Fibroblast of the aortic adventitia (primary cell): ENCODE results near the gene SPIN2B. TPM values are rescaled to one million over a fixed set of nuclear protein-coding genes. Genes with fewer than 3 reads are reported as not detected.
"Not testable (repeated sequence)": the region's sequence is repeated elsewhere in the genome, so short reads cannot be mapped to it uniquely, and the experiment has no call there.

Experiments used
- DNase-seq: peaks from one replicate; pipeline ENCODE4 v3.0.0-alpha.2; 2010; ENCODE audit warnings: low read depth
- H3K4me3 ChIP-seq: 2 replicates; pipeline ENCODE4 v1.5.1; 2011; ENCODE audit warnings: low read depth, mild to moderate bottlenecking, control low read depth, low read length, moderate library complexity
- CTCF ChIP-seq: IDR thresholded peaks from 2 replicates; pipeline ENCODE4 v1.5.1; 2011; ENCODE audit warnings: mild to moderate bottlenecking, low read length, control low read depth, inconsistent platforms; ENCODE audit not compliant: insufficient read depth
- total RNA-seq: library from RNA; depleted of rRNA; stranded (reverse); fragments of >200 nt; gene quantifications from 2 replicates; pipeline ENCODE4 v1.2.3, GENCODE V29; 2012; ENCODE audit warnings: low replicate concordance

Gene SPIN2B
- total RNA-seq: 7.4 and 9.4 TPM in 2 replicates

- peak within 1 kb of the TSS; percentile 75 for H3K4me3 ChIP-seq
- no peak for TF ChIP-seq CTCF
- DNase-seq: peak; percentile 63
Measured at GRCh38 chrX:57121162-57121755, at the start of gene SPIN2B. Gene SPIN2B (minus strand): TSS chrX:57121548.

GRCh38 chrX:57156397-57157049 lies 35.2 kb upstream of the SPIN2B start:
- H3K4me3 ChIP-seq: no peak overlapping the region
- peak; percentile 50 for TF ChIP-seq CTCF
- DNase-seq: peak; percentile 50

GRCh38 chrX:57155171-57155570 lies 33.8 kb upstream of the SPIN2B start:
- no peak for DNase-seq
- no peak overlapping the region for H3K4me3 ChIP-seq
- TF ChIP-seq CTCF: no peak

- not testable (repeated sequence) for H3K4me3 ChIP-seq, DNase-seq
Measured at GRCh38 chrX:57152222-57152621, 30.9 kb upstream of the SPIN2B start.

- no peak for TF ChIP-seq CTCF
- DNase-seq: no peak
- H3K4me3 ChIP-seq: no peak overlapping the region
Measured at GRCh38 chrX:57138674-57139073, 17.3 kb upstream of the SPIN2B start.

- peak; percentile 32 for DNase-seq
- no peak for TF ChIP-seq CTCF
- peak overlapping the region; percentile 40 for H3K4me3 ChIP-seq
Measured at GRCh38 chrX:57137501-57137900, 16.2 kb upstream of the SPIN2B start.

GRCh38 chrX:57137073-57137472 lies 15.7 kb upstream of the SPIN2B start, which contains the start of gene SPIN2A:
Gene SPIN2A (minus strand): TSS chrX:57137397. CDS start chrX:57136597, 800 bp downstream.
- peak within 1 kb of the TSS; percentile 40 for H3K4me3 ChIP-seq
- DNase-seq: not testable (repeated sequence)

- not testable (repeated sequence) for DNase-seq, H3K4me3 ChIP-seq
Measured at GRCh38 chrX:57136589-57136988, 15.2 kb upstream of the SPIN2B start.
